Midbrain (tissue), 1 donor: ENCODE results near the gene KMT2E.
"Not testable (repeated sequence)": the region's sequence is repeated elsewhere in the genome, so short reads cannot be mapped to it uniquely, and the experiment has no call there.

Source experiments
- DNase-seq: peaks from one replicate; lab custom pipeline; 2025; lab: John Stamatoyannopoulos, UW

Gene KMT2E

DNA sequence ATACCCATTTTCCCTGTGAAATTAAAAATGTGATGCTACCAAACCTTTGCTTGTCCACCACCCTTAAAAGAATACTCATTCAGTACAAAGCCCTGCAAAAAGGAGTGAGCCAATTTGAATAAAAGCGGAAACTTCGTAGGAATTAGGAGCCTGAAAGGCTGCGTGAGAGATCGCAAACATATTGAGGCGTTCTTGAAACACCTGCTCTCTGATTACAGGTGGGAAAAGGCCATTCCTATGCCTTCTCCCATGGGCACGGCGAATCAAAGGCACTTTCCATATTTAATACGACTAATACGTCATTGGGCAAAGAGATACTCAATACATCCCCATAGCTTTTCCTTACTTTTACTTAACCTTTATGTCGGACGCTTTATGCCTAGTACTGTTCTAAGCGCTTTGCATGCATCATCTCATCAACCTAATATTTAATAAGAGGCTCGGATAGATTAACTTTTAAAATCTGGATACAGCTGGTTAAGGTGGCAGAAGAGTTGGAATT, 30.9 kb upstream of the KMT2E start:
- no peak for DNase-seq

GRCh38 chr7:104983578-104984539, 30.1 kb upstream of the KMT2E start:
- DNase-seq: peak; percentile 93

DNA sequence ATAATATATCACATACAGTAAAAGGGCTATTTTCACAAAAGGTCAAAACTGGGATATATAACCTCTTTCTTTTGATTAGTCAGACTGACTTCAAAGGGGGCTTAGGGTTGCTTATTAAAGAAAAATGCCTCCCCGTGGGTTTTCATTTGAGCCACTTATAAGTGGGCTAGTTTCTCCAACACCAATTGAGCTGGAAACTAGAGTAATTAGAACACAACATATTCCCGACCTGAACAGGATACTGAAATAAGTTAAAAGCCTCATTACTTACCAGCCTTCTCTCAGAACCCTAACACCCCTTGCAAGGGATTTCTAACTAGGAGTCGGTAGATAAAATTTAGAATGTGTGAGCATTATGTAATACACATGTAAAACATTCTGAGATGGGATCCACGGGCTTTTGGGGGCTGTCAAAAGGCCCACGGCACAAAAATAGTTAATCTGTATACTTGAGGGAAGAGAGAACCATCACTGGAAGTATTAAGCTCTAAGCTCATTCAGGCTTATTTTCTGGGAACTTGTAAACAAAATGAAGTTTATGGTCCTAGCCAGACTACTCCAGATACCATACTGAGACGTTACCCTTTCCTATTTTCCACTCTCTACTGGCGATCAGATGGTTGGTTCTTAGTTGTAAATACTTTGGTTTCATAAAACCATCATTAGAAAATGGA, 29.3 kb upstream of the KMT2E start:
- peak; percentile 62 for DNase-seq

DNA sequence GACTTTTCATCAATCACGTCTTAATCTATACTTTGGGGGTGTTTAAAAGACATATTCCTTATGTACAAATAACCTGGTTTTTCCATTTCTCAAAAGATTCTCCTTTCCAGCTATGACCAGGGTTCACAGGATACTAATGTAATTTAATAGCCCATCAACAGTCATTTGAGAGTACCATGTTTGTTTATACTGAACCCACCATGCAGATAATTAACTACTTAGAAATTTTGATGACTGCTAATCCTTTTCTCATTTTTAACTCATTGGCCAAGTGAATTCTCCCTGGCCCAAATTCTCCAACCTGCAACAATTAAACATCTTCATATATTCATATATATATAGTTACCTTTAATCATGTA, 28.8 kb upstream of the KMT2E start:
- DNase-seq: no peak

DNA sequence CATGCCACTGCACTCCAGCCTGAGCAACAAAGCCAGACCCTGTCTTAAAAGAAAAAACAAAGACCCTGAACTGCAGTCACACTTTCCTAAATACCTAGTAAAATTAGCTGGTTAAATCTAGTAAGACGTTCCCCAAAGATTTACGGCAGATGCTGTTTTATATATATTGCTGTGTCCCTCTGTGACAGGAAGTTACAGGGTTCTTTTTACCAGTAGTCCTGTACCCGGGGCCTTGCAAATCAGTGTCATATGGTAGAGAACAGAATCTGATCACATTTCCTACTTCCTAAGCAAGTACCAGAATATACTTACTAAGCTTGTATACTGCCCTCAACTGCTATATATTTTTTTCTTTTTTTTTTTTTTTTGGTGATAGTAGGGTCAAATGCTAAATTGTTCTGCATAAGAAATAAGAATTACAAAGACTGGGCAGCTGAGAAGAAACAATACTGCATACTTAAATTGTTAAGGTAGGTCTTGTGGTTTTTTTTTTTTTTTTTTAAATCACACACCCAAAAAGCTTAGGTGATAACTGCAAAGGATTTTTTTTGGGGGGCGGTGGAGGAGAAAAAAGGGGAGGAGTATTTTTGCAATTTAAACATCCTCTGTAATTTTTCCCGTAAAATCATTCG, 27.3 kb upstream of the KMT2E start:
- DNase-seq: no peak

DNA sequence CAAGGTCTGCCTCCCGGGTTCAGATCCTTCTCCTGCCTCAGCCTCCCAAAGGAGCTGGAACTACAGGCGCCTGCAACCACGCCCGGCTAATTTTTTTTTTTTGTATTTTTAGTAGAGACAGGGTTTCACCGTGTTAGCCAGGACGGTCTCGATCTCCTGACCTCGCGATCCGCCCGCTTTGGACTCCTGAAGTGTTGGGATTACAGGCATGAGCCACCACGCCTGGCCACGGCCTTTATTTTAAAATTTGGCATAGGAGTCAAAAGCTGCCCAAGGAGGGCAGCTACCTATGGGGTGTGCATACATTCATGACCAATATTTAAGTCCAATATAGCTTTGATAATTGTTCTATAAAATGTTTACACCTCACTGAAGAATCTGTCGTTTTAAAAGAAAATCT, 26.6 kb upstream of the KMT2E start:
- DNase-seq: not testable (repeated sequence)

- DNase-seq: no peak
Observed at GRCh38 chr7:104990983-104991382, 23.0 kb upstream of the KMT2E start.

- no peak for DNase-seq
Observed at GRCh38 chr7:104992306-104992705, 21.7 kb upstream of the KMT2E start.

- DNase-seq: no peak
Observed at GRCh38 chr7:104993217-104993862, 20.7 kb upstream of the KMT2E start.

DNA sequence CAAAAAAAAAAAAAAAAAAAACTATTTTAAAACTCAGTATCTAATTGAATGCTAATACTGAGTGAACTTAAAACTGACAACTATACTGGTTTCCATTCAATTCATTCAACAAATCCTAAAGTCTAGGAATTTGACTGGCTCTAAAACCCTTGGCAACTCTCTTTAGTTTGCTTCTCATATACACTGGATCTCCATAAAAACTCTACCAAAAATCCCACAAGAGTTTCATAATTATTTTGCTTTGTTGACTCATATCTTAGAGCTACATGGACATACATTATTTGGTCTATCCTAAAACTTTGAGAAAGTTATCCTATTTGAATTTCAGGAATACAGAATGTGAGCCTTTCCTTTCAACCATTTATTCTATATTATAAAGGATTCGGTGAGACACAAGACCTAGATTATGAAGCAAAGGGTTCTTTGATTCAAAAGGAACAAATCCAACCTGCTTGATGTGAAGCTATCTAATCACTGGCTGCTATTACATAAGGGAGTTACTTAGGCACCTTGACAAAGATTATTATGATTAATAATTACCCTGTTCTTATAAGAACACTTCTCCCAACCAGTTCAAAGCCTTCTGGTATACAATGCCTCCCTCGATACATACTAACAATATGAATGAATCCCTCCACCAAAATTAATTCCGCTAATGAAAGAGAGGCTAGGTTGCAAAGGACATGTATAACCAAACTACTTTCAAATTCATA, 15.8 kb upstream of the KMT2E start:
- no peak for DNase-seq

DNA sequence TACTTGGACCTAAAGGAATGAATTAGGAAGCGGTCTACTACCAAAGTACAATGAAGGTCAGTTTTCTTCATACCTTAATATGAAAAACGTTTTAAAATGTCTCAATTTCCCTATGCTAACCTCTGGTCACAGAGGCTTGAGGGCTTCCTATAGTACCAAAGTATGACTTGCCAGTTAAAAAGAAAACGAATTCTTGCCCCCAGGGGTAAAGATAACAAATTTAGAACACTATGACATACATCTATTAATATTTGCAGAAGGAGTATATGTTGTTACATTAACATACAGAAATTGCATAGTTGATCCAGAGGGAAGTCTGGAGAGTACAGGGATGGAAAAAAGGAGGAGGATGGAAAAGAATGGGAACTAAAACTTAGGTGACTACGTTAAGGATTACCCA, 13.8 kb upstream of the KMT2E start:
- no peak for DNase-seq

DNA sequence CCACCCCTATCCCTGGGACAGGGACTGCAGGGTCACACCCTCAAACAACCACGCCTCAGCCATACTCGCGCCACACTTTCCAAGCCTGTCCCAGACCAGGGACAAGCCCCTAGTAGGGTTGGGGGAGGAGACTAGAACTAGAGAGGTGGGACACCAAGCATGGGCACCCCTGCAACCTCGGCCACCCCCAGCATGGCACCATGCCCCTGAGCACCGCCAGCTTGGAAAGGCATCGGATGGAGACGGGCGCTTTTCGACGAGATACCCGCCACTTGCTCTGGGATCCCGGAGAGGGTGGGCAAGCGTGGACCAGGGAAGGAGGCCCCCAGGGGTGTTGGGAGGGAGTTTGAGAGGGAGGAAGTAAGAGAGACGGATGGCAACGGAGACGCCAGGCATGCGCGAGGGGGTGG, 13.1 kb upstream of the KMT2E start:
- no peak for DNase-seq

DNA sequence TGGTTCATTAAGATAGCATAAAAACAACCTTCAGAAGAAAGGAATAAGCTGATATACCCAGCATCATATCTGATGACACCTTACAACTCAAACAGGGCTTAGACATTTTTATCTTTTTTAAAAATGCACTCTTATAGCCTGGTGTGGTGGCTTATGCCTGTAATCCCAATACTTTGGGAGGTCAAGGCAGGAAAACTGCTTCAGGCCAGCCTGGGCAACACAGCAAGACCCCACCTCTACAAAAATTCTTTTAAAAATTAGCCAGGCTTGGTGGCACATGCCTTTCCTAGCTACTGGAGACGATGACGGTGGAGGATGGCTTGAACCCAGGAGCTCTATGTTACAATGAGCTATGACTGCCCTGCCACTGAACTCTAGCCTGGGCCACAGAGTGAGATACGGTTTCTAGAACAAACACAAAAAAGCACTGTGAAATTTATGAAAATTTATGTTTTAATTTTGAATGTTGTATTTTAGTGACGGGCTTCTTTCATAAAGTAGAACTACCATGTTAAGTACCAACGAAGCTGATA, 12.3 kb upstream of the KMT2E start:
- DNase-seq: no peak

DNA sequence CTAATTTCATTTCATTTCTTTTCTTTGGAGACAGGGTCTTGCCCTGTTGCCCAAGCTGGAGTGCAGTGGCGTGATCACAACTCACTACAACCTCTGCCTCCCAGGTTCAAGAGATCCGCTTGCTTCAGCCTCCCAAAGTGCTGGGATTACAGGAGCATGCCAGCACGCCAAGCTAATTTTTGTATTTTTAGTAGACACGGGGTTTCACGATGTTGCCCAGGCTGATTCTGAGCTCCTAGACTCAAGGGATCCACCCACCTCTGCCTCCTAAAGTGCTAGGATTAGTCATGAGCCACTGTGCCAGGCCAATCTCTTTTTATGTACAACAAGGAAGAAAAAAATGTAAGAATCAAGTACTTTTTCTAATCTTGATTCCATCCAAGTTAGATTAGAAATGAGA, 10.7 kb upstream of the KMT2E start:
- DNase-seq: no peak

DNA sequence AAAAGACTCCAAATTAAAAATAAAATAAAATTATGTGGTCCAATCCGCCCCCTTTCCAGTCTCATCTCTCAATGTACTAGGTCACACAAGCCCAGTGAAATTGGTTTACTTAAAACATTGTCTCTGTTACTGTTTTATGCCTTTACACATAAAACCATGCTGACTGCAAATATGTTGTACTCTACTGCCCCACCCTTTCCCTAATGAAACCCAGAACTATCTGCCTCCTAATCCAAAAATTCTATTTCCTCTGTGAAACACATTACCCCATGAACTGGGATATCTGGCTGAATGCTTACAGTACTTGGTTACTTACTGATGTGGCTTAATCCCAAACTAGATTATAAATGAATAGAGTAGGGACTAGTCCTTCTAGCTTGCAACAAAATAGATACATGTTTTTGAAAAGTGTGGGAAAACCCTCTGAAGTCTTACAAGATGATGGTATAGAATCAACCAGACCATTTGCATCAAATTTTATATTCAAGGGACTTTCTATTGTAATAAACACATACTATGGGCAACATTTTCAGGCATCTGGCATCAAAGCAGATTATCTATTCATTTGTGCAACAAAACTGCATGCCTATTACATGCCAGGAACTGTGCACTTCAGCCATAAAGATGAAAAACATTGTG, 10.0 kb upstream of the KMT2E start:
- DNase-seq: no peak

- not testable (repeated sequence) for DNase-seq
Observed at GRCh38 chr7:105005006-105005405, 9.0 kb upstream of the KMT2E start.

- DNase-seq: not testable (repeated sequence)
Observed at GRCh38 chr7:105005486-105005885, 8.5 kb upstream of the KMT2E start.

- no peak for DNase-seq
Observed at GRCh38 chr7:105006367-105007136, 7.5 kb upstream of the KMT2E start.

DNA sequence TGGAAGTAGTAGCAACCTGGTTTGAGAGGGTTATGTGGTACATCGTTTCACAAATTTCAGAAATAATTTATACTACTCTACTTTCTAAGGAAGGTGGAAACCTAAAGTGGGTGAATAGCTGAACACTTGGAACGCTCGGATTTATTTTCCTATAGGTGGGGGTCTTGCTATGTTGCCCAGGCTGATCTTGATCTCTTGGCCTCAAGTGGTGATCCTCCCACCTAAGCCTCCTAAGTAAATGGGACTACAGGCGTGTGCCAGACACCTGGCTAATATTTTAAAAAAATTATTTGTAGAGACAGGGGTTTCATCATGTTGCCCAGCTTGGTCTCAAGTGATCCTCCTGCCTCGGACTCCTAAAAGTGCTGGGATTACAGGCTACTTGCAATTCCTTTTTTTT, 6.7 kb upstream of the KMT2E start:
- DNase-seq: no peak
